Heart left ventricle (tissue), 13 donors: ENCODE results near the gene GCSAM.

Experiments
- CTCF ChIP-seq, 12 donors: fragments of 200-600 bp; sonication (generic) in 4 of 12; IDR thresholded peaks; one replicate each; pipeline versions ENCODE4 v1.5.0 to v1.8.0; 2018 to 2022; ENCODE audit warnings: antibody characterized with exemption in 12 of 12, mild to moderate bottlenecking in 5 of 12
- POLR2A ChIP-seq, 2 donors: fragments of 450-650 bp; IDR thresholded peaks; one replicate each; pipeline ENCODE4 v1.6.1; 2017; ENCODE audit warnings: antibody characterized with exemption in 2 of 2, mild to moderate bottlenecking in 2 of 2, moderate library complexity in 2 of 2
- donor health status: ischemic (EF 13 %, LVEDD 7.1; RV severe dilation, severe dysfunction).
- donor health status: DM: no; HTN: yes; CAD: no.
- donor health status: DM: no; HTN: no; CAD: no.
- donor health status: ischemic (EF 25% LVEDD 6.9; RV normal size, moderate dysfunction).
- donor health status: ischemic (EF 25% LVEDD 5.7; RV mildly dilated, moderate dysfunction).
- donor health status: ischemic (EF 35%, LVEDD 5.7; RV mildly dilated, moderate dysfunction).
- donor health status: nonischemic (EF 11% LVEDD 7.7; RV severe dilation, severe dysfunction).
- donor health status: DM: yes; HTN: yes; CAD: no.
- donor health status: PGD.
- donor health status: ischemic (EF 29% LVEDD 5.4; RV normal size, mild dysfunction).
- donor health status: nonischemic (EF 23%, LVEDD 6.1; RV moderate dilation, normal function).

GRCh38 chr3:112078125-112079083 lies 54.6 kb downstream of the GCSAM start:
- TF ChIP-seq CTCF (IDR thresholded peaks at IDR 0.05) (no peak), POLR2A (IDR thresholded peaks at IDR 0.05) (no peak)
